ENCODE results near the gene GNAO1. TPM values are rescaled to one million over a fixed set of nuclear protein-coding genes. Genes with fewer than 3 reads are reported as not detected.

Gene GNAO1
- total RNA-seq, 1 donor, result not detected

GRCh38 chr16:56274369-56274768 is 83.1 kb downstream of the GNAO1 start:
- H3K4me2 ChIP-seq (ENCODE audit: insufficient read depth, low read length), result no peak overlapping the region
- DNase-seq (ENCODE audit: insufficient read length, low spot score, missing footprints), result no peak
- no peaks in the 10 kb centered on the region for H3K27me3 ChIP-seq (ENCODE audit: insufficient read depth, low read length)
- H4K20me1 ChIP-seq (ENCODE audit: insufficient read depth, low read length), result no peaks in the 10 kb centered on the region
- no peak overlapping the region for H3K27ac ChIP-seq (ENCODE audit: low read depth, low read length)
- H3K36me3 ChIP-seq (ENCODE audit: insufficient read depth, low read length), result no peaks in the 10 kb centered on the region
- no peaks in the 10 kb centered on the region for H3K79me2 ChIP-seq (ENCODE audit: insufficient read depth, low read length)
- peaks cover 14% of the 10 kb centered on the region for H3K4me1 ChIP-seq (ENCODE audit: insufficient read depth, low read length)
- H2AFZ ChIP-seq (ENCODE audit: low read length), result no peak overlapping the region
- TF ChIP-seq CTCF (IDR thresholded peaks at IDR 0.05; ENCODE audit: extremely low read depth, low read depth, low read length), result no peak
- no peaks in the 10 kb centered on the region for H3K9me3 ChIP-seq (ENCODE audit: low read depth, low read length)
- H3K4me3 ChIP-seq (ENCODE audit: insufficient read depth, low read length), result no peak overlapping the region

GRCh38 chr16:56275076-56275475 is 83.8 kb downstream of the GNAO1 start:
- DNase-seq (ENCODE audit: insufficient read length, low spot score, missing footprints), result no peak

GRCh38 chr16:56275801-56276200 is 84.5 kb downstream of the GNAO1 start:
- Histone ChIP-seq H3K79me2 (ENCODE audit: insufficient read depth, low read length) (no peaks in the 10 kb centered on the region), H3K4me3 (ENCODE audit: insufficient read depth, low read length) (no peak overlapping the region), H3K27ac (ENCODE audit: low read depth, low read length) (no peak overlapping the region), H3K27me3 (ENCODE audit: insufficient read depth, low read length) (no peaks in the 10 kb centered on the region), H4K20me1 (ENCODE audit: insufficient read depth, low read length) (no peaks in the 10 kb centered on the region), H3K9me3 (ENCODE audit: low read depth, low read length) (no peaks in the 10 kb centered on the region), H2AFZ (ENCODE audit: low read length) (no peak overlapping the region), H3K36me3 (ENCODE audit: insufficient read depth, low read length) (no peaks in the 10 kb centered on the region), H3K4me1 (ENCODE audit: insufficient read depth, low read length) (peaks cover 4% of the 10 kb centered on the region), H3K4me2 (ENCODE audit: insufficient read depth, low read length) (no peak overlapping the region)
- no peak for DNase-seq (ENCODE audit: insufficient read length, low spot score, missing footprints)
- no peak for TF ChIP-seq CTCF (IDR thresholded peaks at IDR 0.05; ENCODE audit: extremely low read depth, low read depth, low read length)

More at GRCh38 chr16:56275076-56275475, 83.8 kb downstream of the GNAO1 start:
- Histone ChIP-seq H4K20me1 (ENCODE audit: insufficient read depth, low read length) (no peaks in the 10 kb centered on the region), H3K4me1 (ENCODE audit: insufficient read depth, low read length) (peaks cover 7% of the 10 kb centered on the region), H3K27me3 (ENCODE audit: insufficient read depth, low read length) (no peaks in the 10 kb centered on the region), H3K27ac (ENCODE audit: low read depth, low read length) (no peak overlapping the region), H3K9me3 (ENCODE audit: low read depth, low read length) (no peaks in the 10 kb centered on the region), H2AFZ (ENCODE audit: low read length) (no peak overlapping the region), H3K4me3 (ENCODE audit: insufficient read depth, low read length) (no peak overlapping the region), H3K4me2 (ENCODE audit: insufficient read depth, low read length) (no peak overlapping the region), H3K79me2 (ENCODE audit: insufficient read depth, low read length) (no peaks in the 10 kb centered on the region), H3K36me3 (ENCODE audit: insufficient read depth, low read length) (no peaks in the 10 kb centered on the region)
- TF ChIP-seq CTCF (IDR thresholded peaks at IDR 0.05; ENCODE audit: extremely low read depth, low read depth, low read length), result no peak

- no peak overlapping the region for H3K4me3 ChIP-seq (ENCODE audit: insufficient read depth, low read length)
- H3K27me3 ChIP-seq (ENCODE audit: insufficient read depth, low read length), result no peaks in the 10 kb centered on the region
- H3K4me1 ChIP-seq (ENCODE audit: insufficient read depth, low read length), result no peaks in the 10 kb centered on the region
- H3K79me2 ChIP-seq (ENCODE audit: insufficient read depth, low read length), result no peaks in the 10 kb centered on the region
- H3K9me3 ChIP-seq (ENCODE audit: low read depth, low read length), result no peaks in the 10 kb centered on the region
- no peak overlapping the region for H3K27ac ChIP-seq (ENCODE audit: low read depth, low read length)
- H3K4me2 ChIP-seq (ENCODE audit: insufficient read depth, low read length), result no peak overlapping the region
- H3K36me3 ChIP-seq (ENCODE audit: insufficient read depth, low read length), result no peaks in the 10 kb centered on the region
- H2AFZ ChIP-seq (ENCODE audit: low read length), result no peak overlapping the region
- no peak for DNase-seq (ENCODE audit: insufficient read length, low spot score, missing footprints)
- TF ChIP-seq CTCF (IDR thresholded peaks at IDR 0.05; ENCODE audit: extremely low read depth, low read depth, low read length), result no peak
- H4K20me1 ChIP-seq (ENCODE audit: insufficient read depth, low read length), result no peaks in the 10 kb centered on the region
Observed at GRCh38 chr16:56277075-56277474, 85.8 kb downstream of the GNAO1 start.

All from osteoblast (primary cell).